Stimulated activated CD8-positive, alpha-beta memory T cell treated with anti-CD3 and anti-CD28 coated beads, Interleukin-12 subunit alpha, Interleukin-12 subunit beta, amount 100 ng/mL, for 1 hour (primary cell): Measurements from ENCODE around the gene PSMG4.

Experiments
- DNase-seq: peaks from one replicate; pipeline ENCODE4 v3.0.0-alpha.2; 2020; ENCODE audit warnings: low read depth

PSMG4 gene

GRCh38 chr6:3309391-3310050 lies 50.8 kb downstream of the PSMG4 start:
- DNase-seq = no peak

- DNase-seq = no peak
These were observed 51.3 kb downstream of the PSMG4 start for GRCh38 chr6:3310051-3310448.

GRCh38 chr6:3310703-3311102 lies 52.0 kb downstream of the PSMG4 start:
- no peak for DNase-seq

- DNase-seq = no peak
These were observed 53.1 kb downstream of the PSMG4 start for GRCh38 chr6:3311826-3312225.

- no peak for DNase-seq
These were observed 54.0 kb downstream of the PSMG4 start for GRCh38 chr6:3312604-3313231.

- no peak for DNase-seq
These were observed 55.4 kb downstream of the PSMG4 start for GRCh38 chr6:3314176-3314575.

GRCh38 chr6:3314621-3315467 lies 56.1 kb downstream of the PSMG4 start:
- no peak for DNase-seq

- no peak for DNase-seq
These were observed 57.1 kb downstream of the PSMG4 start for GRCh38 chr6:3315841-3316240.

- no peak for DNase-seq
These were observed 57.6 kb downstream of the PSMG4 start for GRCh38 chr6:3316331-3316730.

GRCh38 chr6:3316818-3317217 lies 58.1 kb downstream of the PSMG4 start:
- no peak for DNase-seq
